Fibroblast of skin of right biceps (primary cell): ENCODE results near the gene MED8.
A peak's percentile ranks its signal among the peaks of the same experiment; 100 is the strongest.
"Not testable (repeated sequence)": the region's sequence is repeated elsewhere in the genome, so short reads cannot be mapped to it uniquely, and the experiment has no call there.

Source experiments
- DNase-seq: peaks from one replicate; pipeline ENCODE4 v3.0.0-alpha.2; 2013

Gene MED8

DNA sequence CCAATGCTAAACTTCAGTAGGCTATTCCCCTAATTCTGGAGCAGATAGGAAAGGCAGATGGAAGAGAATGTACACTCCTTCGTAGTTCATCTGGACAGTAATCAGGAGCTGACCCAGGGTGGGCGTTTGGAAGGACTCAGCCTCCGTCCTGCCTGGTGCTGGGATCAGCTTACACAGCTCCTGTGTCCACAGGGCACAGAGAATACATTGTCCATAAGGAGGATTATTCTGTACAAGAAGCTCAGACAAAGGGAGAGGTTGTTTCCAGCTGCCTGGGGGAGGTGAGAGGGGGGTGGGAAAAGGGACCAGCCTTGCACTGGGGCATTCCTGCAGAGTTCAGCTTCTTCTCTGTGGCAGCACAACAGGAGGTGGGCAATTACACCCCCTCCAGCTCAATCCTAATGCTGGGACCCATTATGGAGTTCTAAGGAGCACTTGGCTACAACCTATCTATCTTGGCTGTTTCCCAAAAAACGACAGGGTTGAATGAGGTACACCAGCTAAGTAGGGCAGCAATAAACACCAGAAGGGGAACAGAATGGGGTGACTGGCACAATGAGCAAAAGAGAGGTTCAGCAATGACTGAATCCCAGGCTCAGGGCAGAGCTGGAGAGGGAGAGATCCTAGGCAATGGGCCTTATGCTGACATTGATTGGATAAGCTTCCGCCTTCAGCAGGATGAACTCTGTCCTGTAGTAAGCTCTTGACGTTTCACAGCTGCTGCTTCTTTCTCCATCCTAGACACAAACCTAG lies 7.4 kb downstream of the MED8 start:
- DNase-seq, result no peak

GRCh38 chr1:43381612-43382011 lies 8.0 kb downstream of the MED8 start:
- DNase-seq, result no peak

GRCh38 chr1:43379476-43379875 lies 10.1 kb downstream of the MED8 start:
- DNase-seq, result no peak

DNA sequence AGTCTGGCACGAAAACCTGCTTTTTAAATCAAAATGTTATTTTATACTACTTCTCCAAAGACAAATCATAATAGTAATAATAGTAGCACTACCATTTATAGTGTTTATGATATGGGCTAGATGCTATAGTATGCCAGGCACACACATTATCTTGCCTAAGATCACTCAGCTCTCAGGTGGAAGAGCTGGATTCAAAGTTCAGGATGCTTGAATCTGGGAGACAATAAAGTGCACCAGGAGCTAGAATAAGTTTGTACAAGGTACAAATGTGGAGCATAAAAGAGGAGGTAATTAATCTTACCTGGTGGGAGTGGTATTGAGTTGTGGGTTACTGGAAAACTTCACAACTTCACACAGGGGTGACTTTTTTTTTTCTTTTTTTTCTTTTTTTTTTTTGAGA lies 11.8 kb downstream of the MED8 start:
- DNase-seq, result no peak

DNA sequence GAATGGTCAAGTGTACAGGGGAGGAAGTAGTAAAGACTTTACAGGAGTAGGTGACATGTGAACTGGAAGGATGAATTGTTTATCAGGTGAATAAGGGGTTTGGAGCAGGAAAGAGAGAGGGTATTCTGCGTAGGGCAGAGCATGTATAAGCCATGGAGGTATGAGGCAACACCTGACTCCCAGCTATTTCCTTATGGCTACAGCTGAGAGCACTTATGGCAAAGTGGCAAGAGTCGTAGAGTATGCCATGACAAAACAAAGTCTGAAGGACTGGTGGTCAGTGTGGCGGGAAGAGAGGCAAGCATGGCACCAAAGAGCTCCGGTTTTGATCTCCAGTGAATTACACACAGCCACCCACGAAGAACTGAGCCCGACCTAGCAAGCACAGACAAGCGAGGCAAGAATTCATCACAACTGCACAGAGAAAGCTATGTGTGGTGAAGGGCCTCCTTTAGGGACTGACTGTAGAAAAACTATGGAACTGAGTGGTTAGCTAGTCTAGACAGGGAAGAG lies 12.8 kb downstream of the MED8 start:
- no peak for DNase-seq

DNA sequence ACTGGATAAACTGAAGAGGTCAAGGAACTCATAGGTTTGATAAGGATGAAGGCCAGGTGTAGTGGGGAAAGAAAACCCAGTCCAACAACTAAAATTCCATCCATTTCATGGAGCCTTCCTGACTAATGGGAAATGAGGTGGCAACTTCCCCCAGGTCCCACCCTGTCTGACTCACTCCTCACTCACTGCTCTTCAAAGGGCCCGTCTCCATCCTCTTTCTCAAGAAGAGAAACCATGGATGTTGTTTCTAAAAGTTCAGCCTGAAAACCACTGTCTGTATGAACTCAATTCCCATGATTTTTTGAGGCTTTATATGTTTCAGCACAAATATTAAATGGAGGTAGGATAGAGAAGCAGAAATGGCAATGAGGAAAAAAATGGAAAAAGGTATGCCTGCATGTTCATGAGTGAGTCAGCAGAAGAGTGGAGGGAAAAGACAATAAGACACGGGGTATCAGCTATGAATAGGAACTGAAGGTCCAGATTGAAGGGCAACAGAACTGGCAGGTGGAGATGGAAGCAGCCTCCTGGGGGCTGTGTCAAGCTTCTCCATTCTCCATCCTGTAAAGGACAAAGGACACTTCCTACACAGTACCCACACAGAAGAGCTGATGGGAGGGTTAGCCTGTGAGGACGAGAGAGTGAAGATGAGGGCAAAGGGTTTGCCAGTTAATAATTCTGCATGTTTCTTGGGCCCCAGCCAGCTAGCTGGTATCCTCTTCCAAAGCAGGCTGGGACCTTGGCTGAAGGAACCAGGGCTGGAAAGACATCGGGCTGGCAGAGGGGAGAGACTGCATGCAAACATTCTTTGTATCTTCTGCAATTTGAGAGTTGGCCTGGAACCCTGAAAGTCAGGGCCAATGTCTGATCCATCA lies 16.3 kb downstream of the MED8 start:
- peak; percentile 85 for DNase-seq

- DNase-seq, result no peak
Measured at GRCh38 chr1:43372172-43372571, 17.4 kb downstream of the MED8 start.

DNA sequence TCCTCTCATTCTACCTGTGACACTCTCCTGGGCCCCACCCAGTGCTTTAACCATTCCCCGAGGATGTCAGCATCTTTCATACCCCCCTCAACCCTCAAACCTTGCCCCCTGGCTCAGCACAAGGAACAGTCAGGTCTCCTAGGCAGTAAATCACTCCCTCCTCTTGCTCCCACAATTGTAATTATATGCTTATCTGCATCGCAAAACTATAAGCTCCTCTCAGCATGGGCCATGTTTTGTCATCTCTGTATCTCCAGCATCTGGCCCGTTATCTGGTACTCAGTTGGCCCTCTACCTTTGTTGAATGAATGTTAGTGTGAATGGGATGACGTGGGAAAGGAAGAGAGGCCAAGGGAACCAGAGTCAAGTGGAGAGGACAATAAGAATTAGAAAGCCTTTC lies 19.0 kb downstream of the MED8 start:
- no peak for DNase-seq

DNA sequence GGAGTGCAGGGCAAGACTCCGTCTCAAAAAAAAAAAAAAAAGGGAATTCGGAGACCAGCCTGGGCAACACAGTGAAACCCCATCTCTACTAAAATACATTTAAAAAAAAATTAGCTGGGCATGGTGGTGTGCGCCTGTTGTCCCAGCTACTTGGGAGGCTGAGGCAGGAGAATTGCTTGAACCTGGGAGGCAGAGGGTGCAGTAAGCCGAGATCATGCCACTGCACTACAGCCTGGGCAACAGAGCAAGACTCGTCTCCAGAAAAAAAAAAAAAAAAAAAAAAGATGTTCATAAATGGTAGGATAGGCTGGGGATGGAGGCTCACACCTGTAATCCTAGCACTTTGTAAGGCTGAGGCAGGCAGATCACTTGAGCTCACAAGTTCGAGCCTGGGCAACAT lies 19.8 kb downstream of the MED8 start:
- not testable (repeated sequence) for DNase-seq

DNA sequence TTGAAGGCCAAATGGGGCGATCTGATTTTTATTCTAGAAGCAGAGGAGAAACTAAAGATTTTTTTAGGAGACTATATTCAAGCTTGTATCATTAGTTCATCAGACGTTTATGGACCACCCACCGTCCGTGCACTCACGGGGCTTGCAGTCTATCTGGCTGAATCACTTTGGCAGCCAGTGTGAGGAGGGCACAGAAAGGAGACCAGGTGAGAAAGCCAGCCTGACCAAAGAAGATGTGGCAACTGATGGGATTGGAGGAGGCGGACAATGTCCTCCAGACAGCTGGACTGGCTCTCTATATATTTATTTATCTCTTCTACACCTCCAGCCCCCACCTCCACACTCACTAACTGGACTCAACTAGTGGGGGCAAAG lies 21.0 kb downstream of the MED8 start:
- peak; percentile 43 for DNase-seq

DNA sequence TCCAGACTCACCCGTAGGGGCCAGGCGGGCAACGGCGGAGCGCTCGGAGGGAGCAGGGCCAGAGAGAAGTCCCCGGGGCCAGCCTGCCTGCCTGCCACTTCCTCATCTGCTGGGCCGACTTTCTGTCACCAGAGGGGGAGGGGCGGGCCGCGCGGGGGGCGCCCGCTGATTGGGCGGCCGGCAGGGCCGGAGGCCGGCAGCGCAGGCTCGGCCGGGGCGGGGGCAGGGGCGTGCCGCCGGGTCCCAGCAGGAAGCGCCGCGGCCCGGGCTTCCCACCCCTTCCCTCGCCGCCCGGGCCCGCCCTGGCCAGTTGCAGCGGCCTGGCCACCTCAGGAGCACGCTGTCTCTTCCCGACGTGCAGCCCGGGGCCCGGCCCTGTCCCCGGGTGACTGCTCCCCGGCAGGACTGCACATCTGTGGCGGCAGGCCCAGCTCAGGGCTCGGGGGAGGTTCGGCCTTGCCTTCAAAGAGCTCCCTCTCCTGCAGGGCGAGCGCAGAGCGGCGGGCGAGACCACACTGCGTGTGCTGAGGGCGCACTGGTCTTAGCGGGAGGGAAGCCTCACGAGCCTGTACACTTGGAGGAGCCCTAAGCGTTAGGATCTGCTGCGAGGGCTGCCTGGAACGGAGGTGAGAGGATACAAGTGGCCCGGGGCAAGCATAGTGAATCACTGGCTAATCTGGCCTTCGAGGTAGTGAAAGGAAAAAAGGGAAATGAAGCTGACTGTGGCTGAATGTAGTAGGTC lies 21.5 kb downstream of the MED8 start, which contains the start of gene ELOVL1:
TSS of gene ELOVL1 (minus strand) at position 108 of the 742 bp plus-strand sequence. CDS start 2,402 bp downstream, outside the sequence.
- peak; percentile 91 for DNase-seq

GRCh38 chr1:43367026-43367903 lies 22.3 kb downstream of the MED8 start:
- peak; percentile 75 for DNase-seq

- DNase-seq, result peak; percentile 49
Measured at GRCh38 chr1:43366601-43367025, 23.0 kb downstream of the MED8 start.

- DNase-seq, result no peak
Measured at GRCh38 chr1:43366179-43366578, 23.4 kb downstream of the MED8 start.

- DNase-seq, result no peak
Measured at GRCh38 chr1:43365678-43366077, 23.9 kb downstream of the MED8 start.

GRCh38 chr1:43363935-43364525 lies 25.6 kb downstream of the MED8 start:
- no peak for DNase-seq

- no peak for DNase-seq
Measured at GRCh38 chr1:43363283-43363934, 26.2 kb downstream of the MED8 start.

DNA sequence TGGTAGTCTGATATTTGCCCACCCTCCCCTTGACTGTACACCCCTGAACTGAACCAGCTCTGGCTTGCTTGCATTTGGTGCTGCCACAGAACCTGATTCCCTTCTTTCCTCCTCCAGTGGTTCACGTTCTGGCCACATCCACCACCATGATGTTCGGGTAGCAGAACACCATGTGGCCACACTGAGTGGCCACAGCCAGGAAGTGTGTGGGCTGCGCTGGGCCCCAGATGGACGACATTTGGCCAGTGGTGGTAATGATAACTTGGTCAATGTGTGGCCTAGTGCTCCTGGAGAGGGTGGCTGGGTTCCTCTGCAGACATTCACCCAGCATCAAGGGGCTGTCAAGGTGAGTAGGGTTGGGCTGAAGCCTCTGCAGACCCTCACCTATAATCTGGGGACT lies 29.0 kb downstream of the MED8 start:
- DNase-seq, result no peak

GRCh38 chr1:43359696-43360095 lies 29.9 kb downstream of the MED8 start:
- no peak for DNase-seq

DNA sequence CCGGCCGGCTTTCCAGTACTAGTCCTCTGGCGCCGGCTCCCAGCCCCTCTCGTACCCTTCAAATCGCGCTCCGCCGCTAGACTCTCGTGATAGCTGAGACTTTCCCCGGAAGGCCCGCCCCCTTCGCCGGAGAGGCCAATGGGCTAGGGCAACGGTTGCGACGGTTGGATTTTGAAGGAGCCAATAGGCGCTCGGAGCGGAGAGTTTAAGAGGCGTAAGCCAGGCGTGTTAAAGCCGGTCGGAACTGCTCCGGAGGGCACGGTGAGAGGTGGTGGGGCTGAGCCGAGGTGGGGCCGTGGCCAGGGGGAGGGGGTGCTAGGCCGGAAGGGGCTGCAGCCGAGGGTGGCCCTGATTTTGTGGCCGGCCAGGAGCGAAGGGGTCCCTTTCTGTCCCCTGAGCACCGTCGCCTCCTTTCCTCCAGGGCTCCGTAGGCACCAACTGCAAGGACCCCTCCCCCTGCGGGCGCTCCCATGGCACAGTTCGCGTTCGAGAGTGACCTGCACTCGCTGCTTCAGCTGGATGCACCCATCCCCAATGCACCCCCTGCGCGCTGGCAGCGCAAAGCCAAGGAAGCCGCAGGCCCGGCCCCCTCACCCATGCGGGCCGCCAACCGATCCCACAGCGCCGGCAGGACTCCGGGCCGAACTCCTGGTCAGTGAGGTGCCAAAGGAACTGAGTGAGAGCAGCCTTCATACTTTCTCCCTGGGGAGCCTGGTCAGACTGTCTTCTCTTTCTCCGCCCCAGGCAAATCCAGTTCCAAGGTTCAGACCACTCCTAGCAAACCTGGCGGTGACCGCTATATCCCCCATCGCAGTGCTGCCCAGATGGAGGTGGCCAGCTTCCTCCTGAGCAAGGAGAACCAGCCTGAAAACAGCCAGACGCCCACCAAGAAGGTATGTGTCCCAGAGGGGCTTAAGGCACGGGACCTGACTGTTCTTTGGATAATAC lies 30.6 kb downstream of the MED8 start, which contains the start of gene CDC20:
TSS of gene CDC20 (plus strand) at position 236 of the 948 bp plus-strand sequence. CDS start at position 471, 235 bp downstream.
- peak; percentile 98 for DNase-seq
